ENCODE measurements around the gene ESCO1. TPM values are rescaled to one million over a fixed set of nuclear protein-coding genes. Genes with fewer than 3 reads are reported as not detected.

The ESCO1 gene
- total RNA-seq, 1 experiment from 2014 or later, result 10.8 TPM

- no peak for TF ChIP-seq EZH2 (IDR thresholded peaks at IDR 0.05; ENCODE audit: low read depth)
- TF ChIP-seq, protein P1, sequence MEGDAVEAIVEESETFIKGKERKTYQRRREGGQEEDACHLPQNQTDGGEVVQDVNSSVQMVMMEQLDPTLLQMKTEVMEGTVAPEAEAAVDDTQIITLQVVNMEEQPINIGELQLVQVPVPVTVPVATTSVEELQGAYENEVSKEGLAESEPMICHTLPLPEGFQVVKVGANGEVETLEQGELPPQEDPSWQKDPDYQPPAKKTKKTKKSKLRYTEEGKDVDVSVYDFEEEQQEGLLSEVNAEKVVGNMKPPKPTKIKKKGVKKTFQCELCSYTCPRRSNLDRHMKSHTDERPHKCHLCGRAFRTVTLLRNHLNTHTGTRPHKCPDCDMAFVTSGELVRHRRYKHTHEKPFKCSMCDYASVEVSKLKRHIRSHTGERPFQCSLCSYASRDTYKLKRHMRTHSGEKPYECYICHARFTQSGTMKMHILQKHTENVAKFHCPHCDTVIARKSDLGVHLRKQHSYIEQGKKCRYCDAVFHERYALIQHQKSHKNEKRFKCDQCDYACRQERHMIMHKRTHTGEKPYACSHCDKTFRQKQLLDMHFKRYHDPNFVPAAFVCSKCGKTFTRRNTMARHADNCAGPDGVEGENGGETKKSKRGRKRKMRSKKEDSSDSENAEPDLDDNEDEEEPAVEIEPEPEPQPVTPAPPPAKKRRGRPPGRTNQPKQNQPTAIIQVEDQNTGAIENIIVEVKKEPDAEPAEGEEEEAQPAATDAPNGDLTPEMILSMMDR (conservative IDR thresholded peaks at IDR 0.05), result no peak
- CTCF ChIA-PET, result interaction anchor here (0.6 kb wide), 1 partner anchor 15 kb away, joined by 3 read pairs; no protein-coding TSS in a partner anchor
These were observed 74.0 kb downstream of the ESCO1 start for GRCh38 chr18:21526463-21526862.

DNA sequence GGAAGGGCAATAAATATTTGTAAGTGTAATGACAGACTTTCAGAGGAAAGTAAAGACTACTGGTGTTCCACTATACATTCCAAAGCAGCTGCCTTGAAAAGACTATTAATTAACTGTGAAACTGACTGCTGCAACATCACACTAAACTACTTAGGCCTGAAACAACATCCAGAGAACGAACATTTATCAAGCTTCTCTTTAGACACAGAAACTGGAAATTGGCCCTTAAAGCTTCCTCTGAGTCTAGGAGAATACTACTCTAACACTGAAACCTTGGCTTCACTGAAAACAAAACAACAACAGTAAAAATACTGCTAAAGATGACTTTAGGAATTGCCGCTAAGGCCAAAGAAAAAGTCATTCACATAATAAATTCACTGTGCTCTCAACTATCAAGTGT lies 74.6 kb downstream of the ESCO1 start:
- POLR2A ChIA-PET (ENCODE audit: unreplicated experiment), result no interaction called here
- H3F3A ChIP-seq (ENCODE audit: insufficient read depth, low read depth), result no peaks in the 10 kb centered on the region
- no peaks in the 10 kb centered on the region for H3K4me1 ChIP-seq (replicated peaks; ENCODE audit: insufficient read depth)
- CTCF ChIA-PET, result no interaction called here
- H4K20me1 ChIP-seq (ENCODE audit: insufficient read depth), result no peaks in the 10 kb centered on the region
- no peaks in the 10 kb centered on the region for H3K9me2 ChIP-seq (ENCODE audit: insufficient read depth)
- H3K36me3 ChIP-seq (ENCODE audit: low read depth), result peaks cover 5% of the 10 kb centered on the region; the same call in 1 of the 2 replicates
- intact Hi-C loops (cut with micrococcal nuclease; ENCODE audit: unreplicated experiment), result no loop called here
- TF ChIP-seq EZH2 (IDR thresholded peaks at IDR 0.05; ENCODE audit: low read depth), result no peak
- TF ChIP-seq, protein P1 (conservative IDR thresholded peaks at IDR 0.05), result no peak
- no peak overlapping the region for H3K4me2 ChIP-seq
- H3K4me3 ChIP-seq, result no peak overlapping the region
- H3K27me3 ChIP-seq (ENCODE audit: insufficient read depth, low read depth), result no peaks in the 10 kb centered on the region
- no peak overlapping the region for H2AFZ ChIP-seq
- no peak overlapping the region for H3K27ac ChIP-seq
- DNase-seq, result no peak
- no peaks in the 10 kb centered on the region for H3K9me3 ChIP-seq (ENCODE audit: insufficient read depth, low read depth)
- BruUV-seq (replicated peaks), result no TSS peak
- no peaks in the 10 kb centered on the region for H3K79me2 ChIP-seq (ENCODE audit: low read depth)

More at GRCh38 chr18:21526463-21526862, 74.0 kb downstream of the ESCO1 start:
- Histone ChIP-seq H3K4me1 (replicated peaks; ENCODE audit: insufficient read depth) (no peaks in the 10 kb centered on the region), H3K9me2 (ENCODE audit: insufficient read depth) (no peaks in the 10 kb centered on the region), H3K9me3 (ENCODE audit: insufficient read depth, low read depth) (no peaks in the 10 kb centered on the region), H3K4me3 (no peak overlapping the region), H3K36me3 (ENCODE audit: low read depth) (peaks cover 6% of the 10 kb centered on the region; the same call in 1 of the 2 replicates), H3K27ac (no peak overlapping the region), H3K79me2 (ENCODE audit: low read depth) (no peaks in the 10 kb centered on the region), H3K4me2 (no peak overlapping the region), H3F3A (ENCODE audit: insufficient read depth, low read depth) (no peaks in the 10 kb centered on the region), H2AFZ (no peak overlapping the region), H4K20me1 (ENCODE audit: insufficient read depth) (no peaks in the 10 kb centered on the region), H3K27me3 (ENCODE audit: insufficient read depth, low read depth) (no peaks in the 10 kb centered on the region)
- no TSS peak for BruUV-seq (replicated peaks)
- intact Hi-C loops (cut with micrococcal nuclease; ENCODE audit: unreplicated experiment), result no loop called here
- no peak for DNase-seq
- POLR2A ChIA-PET (ENCODE audit: unreplicated experiment), result no interaction called here

DNA sequence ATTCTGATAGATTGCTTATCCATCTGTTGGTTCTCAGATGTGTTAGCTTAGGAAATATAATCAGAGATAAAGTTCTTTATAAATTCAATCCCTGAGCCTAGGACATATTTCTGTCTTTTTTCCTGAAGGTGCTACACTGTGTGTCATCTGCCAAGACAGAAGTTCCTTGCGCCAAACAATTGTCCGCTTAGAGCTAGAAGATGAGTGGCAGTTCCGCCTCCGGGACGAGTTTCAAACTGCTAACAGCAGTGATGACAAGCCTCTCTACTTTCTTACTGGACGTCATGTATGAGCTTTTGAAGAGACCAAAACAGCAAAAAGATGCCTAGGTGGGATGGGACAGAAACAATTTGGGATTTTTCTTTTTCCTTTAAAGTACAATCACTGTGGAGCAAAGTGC lies 78.0 kb downstream of the ESCO1 start:
- Histone ChIP-seq H3K4me3 (no peak overlapping the region), H3K27ac (no peak overlapping the region), H3K4me1 (replicated peaks; ENCODE audit: insufficient read depth) (no peaks in the 10 kb centered on the region), H3K27me3 (ENCODE audit: insufficient read depth, low read depth) (no peaks in the 10 kb centered on the region), H3F3A (ENCODE audit: insufficient read depth, low read depth) (no peaks in the 10 kb centered on the region), H4K20me1 (ENCODE audit: insufficient read depth) (no peaks in the 10 kb centered on the region), H2AFZ (no peak overlapping the region), H3K36me3 (ENCODE audit: low read depth) (no peaks in the 10 kb centered on the region; the same call in 1 of the 2 replicates), H3K9me2 (ENCODE audit: insufficient read depth) (no peaks in the 10 kb centered on the region), H3K4me2 (no peak overlapping the region), H3K79me2 (ENCODE audit: low read depth) (no peaks in the 10 kb centered on the region), H3K9me3 (ENCODE audit: insufficient read depth, low read depth) (no peaks in the 10 kb centered on the region)
- intact Hi-C loops (cut with micrococcal nuclease; ENCODE audit: unreplicated experiment), result no loop called here
- TF ChIP-seq, protein P1 (conservative IDR thresholded peaks at IDR 0.05), result no peak
- TF ChIP-seq EZH2 (IDR thresholded peaks at IDR 0.05; ENCODE audit: low read depth), result no peak
- no TSS peak for BruUV-seq (replicated peaks)
- DNase-seq, result no peak
- CTCF ChIA-PET, result no interaction called here
- POLR2A ChIA-PET (ENCODE audit: unreplicated experiment), result no interaction called here

Data from PC-9 (cell line).